ENCODE data around the gene PPL.

- no peak for TF ChIP-seq POLR2AphosphoS5 (IDR thresholded peaks at IDR 0.05; ENCODE audit: borderline replicate concordance, low read depth, low read length)
- TF ChIP-seq EZH2 (IDR thresholded peaks at IDR 0.05): no peak
Measured at GRCh38 chr16:4949986-4950385, 13.0 kb upstream of the PPL start.

Measured in SK-N-MC (cell line).